Right atrium auricular region (tissue), 2 donors: Measurements from ENCODE around the gene INPP5D. TPM values are rescaled to one million over a fixed set of nuclear protein-coding genes. Genes with fewer than 3 reads are reported as not detected.
"Not testable (repeated sequence)": the region's sequence is repeated elsewhere in the genome, so short reads cannot be mapped to it uniquely, and the experiment has no call there.

Experiments
- DNase-seq: peaks from one replicate; pipeline ENCODE4 v3.0.0-alpha.2; 2019; ENCODE audit warnings: low spot score
- H3K27ac ChIP-seq, 2 donors: fragments of 200-600 bp; sonication (generic); 1 replicate in 1 of 2; 2 replicates in 1 of 2; pipeline ENCODE4 v1.5.1; 2016 to 2019
- H3K27me3 ChIP-seq, 2 donors: fragments of 200-600 bp; sonication (generic); one replicate each; pipeline versions ENCODE4 v1.5.1 to v1.6.0; 2017 to 2019
- H3K36me3 ChIP-seq: fragments of 200-600 bp; sonication (generic); one replicate; pipeline ENCODE4 v1.5.1; 2016
- H3K4me1 ChIP-seq, 2 donors: fragments of 200-600 bp; sonication (generic); one replicate each; pipeline versions ENCODE4 v1.5.1 to v1.6.0; 2017 to 2019
- H3K4me3 ChIP-seq, 2 donors: fragments of 200-600 bp; sonication (generic); 1 replicate in 1 of 2; 2 replicates in 1 of 2; pipeline ENCODE4 v1.5.1; 2017 to 2019; ENCODE audit warnings: mild to moderate bottlenecking in 1 of 2, moderate library complexity in 1 of 2
- H3K9me3 ChIP-seq, 2 donors: fragments of 200-600 bp; sonication (generic); one replicate each; pipeline ENCODE4 v1.5.1; 2019
- CTCF ChIP-seq, 2 donors: fragments of 200-600 bp; sonication (generic); IDR thresholded peaks; one replicate each; pipeline ENCODE4 v1.5.1; 2019; ENCODE audit warnings: antibody characterized with exemption in 2 of 2
- total RNA-seq, 2 donors: library from RNA; depleted of rRNA; stranded (reverse); fragments of >200 nt; gene quantifications; one replicate each; pipeline ENCODE4 v1.1.0, GENCODE V29; 2016

The INPP5D gene
- total RNA-seq, 2 donors from 2014 or later, result 2.9 to 7.0 TPM

DNA sequence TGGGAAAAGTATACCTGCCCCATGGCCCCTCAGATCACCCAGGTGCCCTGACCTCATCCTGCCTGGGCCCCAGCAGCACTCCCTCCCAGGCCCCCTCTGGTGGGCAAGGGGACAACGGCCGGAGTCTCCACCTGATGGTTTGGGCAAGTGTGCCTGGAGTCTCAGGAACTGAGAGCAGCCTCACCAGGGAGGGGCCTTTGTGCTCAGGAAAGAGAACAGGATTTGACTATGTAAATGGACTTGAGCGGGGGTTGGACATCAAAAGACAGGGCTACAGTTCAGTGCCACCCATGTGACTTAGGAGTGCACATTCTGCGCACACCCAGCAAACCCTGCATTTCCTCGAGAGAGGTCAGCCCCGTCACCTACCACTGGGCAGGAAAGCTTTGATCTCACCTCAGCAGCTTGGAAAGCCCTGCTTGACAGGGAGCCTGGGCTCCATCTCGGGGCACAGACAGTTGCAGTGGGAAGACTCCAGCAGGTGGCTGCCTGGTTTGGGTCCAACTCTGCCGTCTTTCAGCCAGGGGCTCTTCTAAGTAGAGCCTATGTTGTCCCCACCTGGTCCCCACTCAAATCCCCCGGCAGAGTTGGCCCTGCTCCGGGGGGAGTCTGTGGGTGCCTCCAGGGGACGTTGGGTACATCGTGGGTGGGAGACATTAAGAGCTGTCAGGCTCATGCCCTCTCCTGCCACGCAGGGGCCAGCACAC is 3.3 kb downstream of the INPP5D start:
- Histone ChIP-seq H3K36me3 (no peaks in the 10 kb centered on the region), H3K27me3 (no peaks in the 10 kb centered on the region), H3K27ac (no peak overlapping the region), H3K9me3 (no peaks in the 10 kb centered on the region), H3K4me3 (no peak overlapping the region), H3K4me1 (peaks cover 0 to 41% of the 10 kb centered on the region in 2 donors)
- no peak for DNase-seq
- TF ChIP-seq CTCF (IDR thresholded peaks at IDR 0.05), result no peak

DNA sequence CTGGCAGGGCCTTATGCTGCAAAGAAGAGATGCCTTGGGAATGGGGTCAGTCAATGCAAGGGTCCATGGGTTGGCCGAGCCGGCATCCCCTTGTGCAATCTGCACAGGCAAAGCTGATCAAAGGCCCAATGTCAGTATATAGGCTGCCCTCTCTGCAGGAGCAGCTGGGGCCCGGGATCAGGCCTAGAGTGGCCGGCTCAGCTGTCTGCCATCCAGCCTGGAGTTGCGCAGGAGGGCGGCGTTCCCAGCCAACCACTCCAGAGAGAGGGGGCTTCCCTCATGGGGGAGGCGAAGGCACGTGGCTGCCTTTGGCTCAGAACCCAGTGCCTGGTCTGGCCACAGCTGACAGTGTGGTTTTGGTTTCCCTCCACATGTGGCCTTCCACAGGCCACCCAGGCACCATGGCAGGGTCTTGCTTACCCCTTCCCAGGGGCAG is 3.9 kb downstream of the INPP5D start:
- no peak for DNase-seq
- no peak for TF ChIP-seq CTCF (IDR thresholded peaks at IDR 0.05)
- no peaks in the 10 kb centered on the region for H3K27me3 ChIP-seq
- H3K9me3 ChIP-seq, result no peaks in the 10 kb centered on the region
- no peaks in the 10 kb centered on the region for H3K36me3 ChIP-seq
- no peak overlapping the region for H3K4me3 ChIP-seq
- H3K4me1 ChIP-seq, result peaks cover 0 to 40% of the 10 kb centered on the region in 2 donors
- no peak overlapping the region for H3K27ac ChIP-seq

GRCh38 chr2:233064530-233065199 is 4.5 kb downstream of the INPP5D start:
- Histone ChIP-seq H3K27me3 (no peaks in the 10 kb centered on the region), H3K4me3 (no peak overlapping the region), H3K36me3 (no peaks in the 10 kb centered on the region), H3K4me1 (peaks cover 0 to 34% of the 10 kb centered on the region in 2 donors), H3K27ac (no peak overlapping the region), H3K9me3 (no peaks in the 10 kb centered on the region)
- no peak for DNase-seq
- no peak for TF ChIP-seq CTCF (IDR thresholded peaks at IDR 0.05)

GRCh38 chr2:233065200-233065589 is 5.1 kb downstream of the INPP5D start:
- H3K36me3 ChIP-seq, H3K27me3 ChIP-seq, H3K4me3 ChIP-seq, H3K27ac ChIP-seq, H3K9me3 ChIP-seq, DNase-seq: not testable (repeated sequence)
- peaks cover 0 to 33% of the 10 kb centered on the region in 2 donors for H3K4me1 ChIP-seq

- DNase-seq, result no peak
- peaks cover 0 to 28% of the 10 kb centered on the region in 2 donors for H3K4me1 ChIP-seq
Observed at GRCh38 chr2:233065954-233066470, 5.9 kb downstream of the INPP5D start.

More at GRCh38 chr2:233065954-233066470, 5.9 kb downstream of the INPP5D start:
- H3K4me3 ChIP-seq, result no peak overlapping the region
- no peaks in the 10 kb centered on the region for H3K27me3 ChIP-seq
- no peaks in the 10 kb centered on the region for H3K9me3 ChIP-seq
- TF ChIP-seq CTCF (IDR thresholded peaks at IDR 0.05), result no peak
- H3K36me3 ChIP-seq, result no peaks in the 10 kb centered on the region
- no peak overlapping the region for H3K27ac ChIP-seq
